GM21526 (cell line): ENCODE data around the gene FXYD4.
"Not testable (repeated sequence)": the region's sequence is repeated elsewhere in the genome, so short reads cannot be mapped to it uniquely, and the experiment has no call there.

Source experiments
- ATAC-seq: cut with Tn5 transposase; IDR thresholded peaks from one replicate; pipeline ENCODE4 v1.9.1; 2021; ENCODE audit warnings: moderate library complexity; ENCODE audit not compliant: unreplicated experiment, low FRiP score

Gene FXYD4

DNA sequence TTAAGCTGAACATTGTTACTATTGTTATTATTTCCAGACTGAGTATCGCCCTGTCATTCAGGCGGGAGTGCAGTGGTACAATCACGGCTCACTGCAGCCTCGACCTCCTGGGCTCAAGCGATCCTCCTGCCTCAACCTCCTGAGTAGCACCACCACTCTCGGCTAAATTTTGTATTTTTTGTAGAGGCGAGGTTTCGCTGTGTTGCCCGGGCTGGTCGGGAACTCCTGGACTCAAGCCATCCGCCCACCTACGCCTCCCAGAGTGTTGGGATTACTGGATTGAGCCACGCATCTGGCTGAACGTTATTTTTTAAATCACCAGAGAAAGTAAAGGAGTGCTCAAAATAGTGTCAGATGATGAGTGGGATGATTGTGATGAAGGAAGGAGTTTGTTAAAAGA, 38.9 kb downstream of the FXYD4 start:
- ATAC-seq: no peak

DNA sequence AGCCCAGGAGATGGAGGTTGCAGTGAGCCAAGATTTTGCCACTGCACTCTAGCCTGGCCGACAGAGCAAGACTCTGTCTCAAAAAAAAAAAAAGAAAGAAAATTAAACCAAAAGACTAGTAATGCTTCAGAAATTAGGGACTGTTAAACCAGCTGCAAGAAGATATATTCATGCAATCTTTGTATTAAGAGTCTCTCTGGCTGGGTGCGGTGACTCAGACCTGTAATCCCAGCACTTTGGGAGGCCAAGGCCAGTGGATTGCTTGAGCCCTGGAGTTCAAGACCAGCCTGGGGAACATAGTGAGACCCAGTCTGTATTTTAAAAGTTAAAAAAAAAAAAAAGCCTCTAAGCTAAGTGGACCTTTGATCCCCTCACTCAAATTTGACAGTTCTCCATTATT, 40.1 kb downstream of the FXYD4 start:
- no peak for ATAC-seq

DNA sequence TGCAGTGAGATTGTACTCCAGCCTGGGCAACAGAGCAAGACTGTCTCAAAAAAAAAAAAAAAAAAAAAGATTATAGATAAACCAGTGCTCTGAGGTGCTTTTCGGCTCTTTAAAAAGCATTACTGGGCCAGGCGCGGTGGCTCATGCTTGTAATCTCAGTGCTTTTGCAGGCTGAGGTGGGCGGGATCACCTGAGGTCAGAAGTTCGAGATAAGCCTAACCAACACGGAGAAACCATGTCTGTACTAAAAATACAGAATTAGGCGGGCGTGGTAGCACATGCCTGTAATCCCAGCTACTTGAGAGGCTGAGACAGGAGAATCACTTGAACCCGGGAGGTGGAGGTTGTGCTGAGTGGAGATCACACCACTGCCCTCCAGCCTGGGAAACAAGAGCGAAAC, 44.1 kb downstream of the FXYD4 start:
- ATAC-seq: no peak

DNA sequence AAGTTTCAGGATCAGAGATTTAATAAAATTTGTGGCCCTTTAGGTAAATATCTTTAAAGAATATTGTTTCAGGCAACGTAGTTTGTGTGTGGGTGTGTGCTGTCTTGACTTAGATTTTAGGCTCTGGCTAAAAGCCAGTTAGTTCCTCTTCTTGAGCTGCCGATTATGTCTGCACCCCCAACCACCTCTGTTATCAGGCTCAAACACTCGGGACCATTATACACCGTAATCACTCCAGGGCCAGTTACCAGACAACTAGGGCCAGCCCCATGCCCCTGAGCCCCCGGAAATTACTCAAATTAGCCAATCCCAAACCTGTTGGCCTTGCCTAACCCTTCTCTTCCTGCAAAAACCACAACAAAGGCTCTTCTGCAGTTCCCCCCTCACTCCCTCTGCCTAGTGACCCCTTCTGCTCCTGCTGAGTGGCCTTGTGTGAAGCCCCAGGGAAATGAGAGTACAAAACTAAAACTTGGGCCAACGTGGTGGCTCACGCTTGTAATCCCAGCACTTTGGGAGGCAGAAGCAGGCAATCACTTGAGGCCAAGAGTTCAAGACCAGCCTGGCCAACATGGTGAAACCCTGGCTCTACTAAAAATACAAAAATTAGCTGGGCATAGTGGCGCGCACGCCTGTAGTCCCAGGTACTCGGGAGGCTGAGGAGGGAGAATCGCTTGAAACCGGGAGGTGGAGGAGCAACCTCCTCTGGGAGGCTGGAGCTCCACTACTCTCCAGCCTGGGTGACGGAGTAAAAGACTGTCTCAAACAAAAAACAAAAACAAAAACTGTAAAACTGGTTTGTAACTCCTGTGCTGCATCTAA, 46.7 kb downstream of the FXYD4 start:
- peak; percentile 36 for ATAC-seq

DNA sequence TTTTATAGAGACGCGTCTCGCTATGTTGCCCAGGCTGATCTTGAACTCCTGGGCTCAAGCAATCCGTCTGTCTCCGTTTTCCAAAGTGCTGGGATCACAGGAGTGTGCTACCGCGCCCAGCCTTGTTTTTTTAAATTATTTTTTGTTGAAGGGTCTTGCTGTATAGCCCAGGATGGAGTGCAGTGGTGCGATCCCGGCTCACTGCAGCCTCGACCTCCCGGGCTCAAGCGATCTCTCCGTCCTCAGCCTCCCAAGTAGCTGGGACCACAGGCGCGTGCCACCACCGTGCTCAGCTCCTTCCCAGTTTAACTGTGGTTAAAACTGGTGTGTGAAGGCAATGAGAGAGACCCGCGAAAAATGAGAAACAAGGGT, 48.5 kb downstream of the FXYD4 start:
- ATAC-seq: no peak

DNA sequence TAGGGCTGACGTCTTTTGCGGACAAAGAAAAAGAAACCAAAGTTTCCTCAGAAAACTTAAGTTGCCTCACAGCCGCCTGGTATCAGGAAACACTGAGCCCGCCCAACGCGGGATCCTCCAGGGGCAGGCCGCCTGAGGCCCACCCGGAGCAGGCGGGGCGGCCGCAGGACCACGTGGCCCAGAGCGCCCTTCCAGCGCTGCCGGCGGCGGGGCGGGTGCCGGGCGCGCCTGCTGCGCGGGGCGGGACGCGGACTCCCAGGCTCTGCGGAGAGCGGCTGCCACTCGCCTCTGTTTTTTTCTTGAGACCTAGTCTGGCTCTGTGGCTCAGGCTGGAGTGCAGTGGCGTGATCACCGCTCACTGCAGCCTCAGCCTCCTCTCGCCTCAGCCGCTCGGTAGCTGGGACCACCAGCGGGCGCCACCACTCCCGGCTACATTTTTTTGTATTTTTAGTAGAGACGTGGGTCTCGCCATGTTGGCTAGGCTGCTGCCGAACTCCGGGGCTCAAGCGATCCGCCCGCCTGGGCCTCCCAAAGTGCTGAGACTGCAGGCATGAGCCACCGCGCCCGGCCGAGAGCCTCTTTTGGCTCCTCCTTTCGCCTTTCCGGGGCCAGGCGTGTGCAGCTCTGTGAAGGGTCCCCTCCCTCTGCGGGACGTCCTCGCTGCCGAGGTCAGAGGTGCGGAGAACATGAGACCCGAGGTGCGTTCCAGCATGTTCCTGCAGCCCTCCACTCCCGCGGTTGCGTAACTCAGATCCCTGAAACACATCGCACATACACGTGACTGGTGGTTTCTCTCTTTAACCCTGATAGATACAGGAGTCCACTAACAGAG, 49.1 kb downstream of the FXYD4 start:
- peak; percentile 80 for ATAC-seq

DNA sequence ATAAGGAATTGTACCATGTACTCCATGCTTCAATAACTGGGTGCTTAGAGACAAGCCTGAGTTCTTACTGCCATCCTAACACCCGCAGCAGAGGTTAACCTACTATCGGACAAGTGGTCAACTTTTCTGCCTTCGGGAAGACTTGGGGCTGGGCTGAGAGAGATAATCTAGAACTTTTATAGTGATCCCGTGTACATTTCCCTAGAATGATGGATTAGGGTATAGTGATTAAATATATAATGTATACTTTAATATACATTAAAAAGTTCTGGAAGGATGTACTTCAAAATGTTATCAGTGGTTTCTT, 49.7 kb downstream of the FXYD4 start:
- ATAC-seq: no peak

DNA sequence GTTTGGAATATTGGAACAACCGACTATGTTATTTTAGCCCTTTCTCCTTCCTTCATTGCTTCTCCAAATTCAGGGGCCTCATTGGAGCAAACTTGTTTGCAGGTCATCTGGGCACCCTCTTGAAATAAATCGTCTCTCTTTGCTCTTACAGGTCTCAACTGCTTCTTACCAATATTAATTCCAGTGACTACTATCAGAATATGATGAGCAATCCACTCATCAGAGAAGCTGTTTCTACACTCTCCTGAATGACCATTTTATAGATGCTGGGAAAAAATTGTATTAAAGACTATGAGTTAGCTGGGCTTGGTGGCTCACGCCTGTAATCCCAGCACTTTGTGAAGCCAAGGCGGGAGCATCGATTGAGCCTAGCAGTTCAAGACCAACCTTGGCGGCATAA, 50.1 kb downstream of the FXYD4 start:
- ATAC-seq: no peak

DNA sequence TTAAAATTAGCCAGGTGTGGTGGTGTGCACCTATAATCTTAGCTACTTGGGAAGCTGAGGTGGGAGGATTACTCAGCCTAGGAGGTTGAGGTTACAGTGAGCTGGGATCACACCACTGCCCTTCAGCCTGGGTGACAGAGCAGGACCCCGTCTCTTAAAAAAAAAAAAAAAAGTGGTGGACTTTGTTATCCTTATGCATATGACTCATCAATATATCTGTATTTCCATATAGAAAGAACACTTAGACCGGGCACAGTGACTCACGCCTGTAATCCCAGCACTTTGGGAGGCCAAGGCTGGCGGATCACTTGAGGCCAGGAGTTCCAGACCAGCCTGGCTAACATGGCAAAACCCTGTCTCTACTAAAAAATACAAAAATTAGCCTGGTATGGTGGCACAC, 50.5 kb downstream of the FXYD4 start:
- not testable (repeated sequence) for ATAC-seq

DNA sequence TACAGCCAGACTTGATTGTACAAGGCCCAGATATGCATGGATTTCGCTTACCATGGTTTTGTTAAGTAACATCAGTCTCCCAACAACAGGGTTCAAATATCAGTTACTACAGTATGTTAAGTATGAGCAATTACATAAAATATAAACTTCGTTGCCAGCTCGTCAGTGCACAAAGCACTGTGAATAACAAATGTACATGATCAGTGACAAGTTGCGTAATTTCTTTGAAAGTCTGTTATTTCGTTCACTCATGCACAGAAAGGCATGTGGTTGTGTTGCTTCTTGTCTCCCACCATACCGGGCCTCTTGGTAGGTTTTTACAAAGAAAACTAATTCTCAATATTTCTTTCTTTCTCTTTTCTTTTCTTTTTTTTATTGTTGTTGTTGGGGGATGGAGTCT, 53.0 kb downstream of the FXYD4 start:
- no peak for ATAC-seq
